ENCODE data around the gene CPAMD8. TPM values are rescaled to one million over a fixed set of nuclear protein-coding genes. Genes with fewer than 3 reads are reported as not detected.

CPAMD8 gene
- total RNA-seq, 5 donors from 2014 or later (not counting 1 experiment from before 2014, with no cell fraction given): 2.1 to 6.2 (median 2.9) TPM

- H3K36me3 Mint-ChIP-seq: peaks cover 20% of the 10 kb centered on the region
These were observed 44.3 kb upstream of the CPAMD8 start for GRCh38 chr19:17070912-17071311.

GRCh38 chr19:17070421-17070820, 43.8 kb upstream of the CPAMD8 start:
- Mint-ChIP-seq H3K4me1 (peaks cover 28 to 44% (median 42%) of the 10 kb centered on the region in 3 donors), H3K36me3 (peaks cover 20% of the 10 kb centered on the region), H3K4me3 (no peak overlapping the region), H3K27ac (no peak overlapping the region), H3K27me3 (no peaks in the 10 kb centered on the region), H3K9me3 (no peaks in the 10 kb centered on the region)
- ChIA-PET CTCF (interaction anchor here (0.6 kb wide), 3 partner anchors 234 to 1234 kb away, joined by 3 to 4 read pairs (median 4); no protein-coding TSS in a partner anchor), POLR2A (no interaction called here)
- Histone ChIP-seq H3K27ac (ENCODE audit: low read length) (no peak overlapping the region), H3K9me3 (no peaks in the 10 kb centered on the region), H3K4me1 (ENCODE audit: control insufficient read depth in 1 of 2, extremely low read depth in 1 of 2, insufficient read depth in 2 of 2, low read length in 2 of 2) (peaks cover 8 to 28% of the 10 kb centered on the region in 2 experiments), H3K4me3 (ENCODE audit: control insufficient read depth in 1 of 2, extremely low read depth in 1 of 2, low read length in 1 of 2) (no peak overlapping the region), H3K36me3 (ENCODE audit: control insufficient read depth in 2 of 2, extremely low read depth in 1 of 2, insufficient read depth in 1 of 2, low read length in 1 of 2) (peaks cover 7 to 19% of the 10 kb centered on the region in 2 donors), H3K27me3 (replicated peaks in 1 of 2; ENCODE audit: control insufficient read depth in 2 of 2, extremely low read depth in 1 of 2, insufficient read depth in 2 of 2, low read length in 1 of 2) (no peaks in the 10 kb centered on the region)
- no peak for DNase-seq
- 100% methylated on average over 12 of the region's 12 CpGs for WGBS (ENCODE audit: insufficient coverage)
- no peak for ATAC-seq (replicated peaks in 1 of 4)

More at GRCh38 chr19:17070912-17071311, 44.3 kb upstream of the CPAMD8 start:
- no peak for DNase-seq
- no peaks in the 10 kb centered on the region for H3K9me3 ChIP-seq
- ChIA-PET POLR2A (no interaction called here), CTCF (interaction anchor here in 1 of 2 donors (0.6 kb wide), 2 partner anchors 363 to 1234 kb away, joined by 4 read pairs; no protein-coding TSS in a partner anchor)
- peaks cover 7 to 19% of the 10 kb centered on the region in 2 donors for H3K36me3 ChIP-seq (ENCODE audit: control insufficient read depth in 2 of 2, extremely low read depth in 1 of 2, insufficient read depth in 1 of 2, low read length in 1 of 2)
- Mint-ChIP-seq H3K4me1 (peaks cover 28 to 41% (median 41%) of the 10 kb centered on the region in 3 donors), H3K27me3 (no peaks in the 10 kb centered on the region), H3K4me3 (no peak overlapping the region), H3K9me3 (no peaks in the 10 kb centered on the region), H3K27ac (no peak overlapping the region)
- H3K4me1 ChIP-seq (ENCODE audit: control insufficient read depth in 1 of 2, extremely low read depth in 1 of 2, insufficient read depth in 2 of 2, low read length in 2 of 2): peaks cover 8 to 24% of the 10 kb centered on the region in 2 experiments
- H3K4me3 ChIP-seq (ENCODE audit: control insufficient read depth in 1 of 2, extremely low read depth in 1 of 2, low read length in 1 of 2): no peak overlapping the region
- no peak overlapping the region for H3K27ac ChIP-seq (ENCODE audit: low read length)
- ATAC-seq (replicated peaks in 1 of 4): no peak
- WGBS (ENCODE audit: insufficient coverage): 95% methylated on average over 7 of the region's 7 CpGs
- no peaks in the 10 kb centered on the region for H3K27me3 ChIP-seq (replicated peaks in 1 of 2; ENCODE audit: control insufficient read depth in 2 of 2, extremely low read depth in 1 of 2, insufficient read depth in 2 of 2, low read length in 1 of 2)

GRCh38 chr19:17069193-17069592, 42.6 kb upstream of the CPAMD8 start:
- Mint-ChIP-seq H3K36me3 (peaks cover 26% of the 10 kb centered on the region), H3K4me3 (no peak overlapping the region), H3K9me3 (no peaks in the 10 kb centered on the region), H3K4me1 (peaks cover 33 to 49% (median 46%) of the 10 kb centered on the region in 3 donors), H3K27ac (no peak overlapping the region), H3K27me3 (no peaks in the 10 kb centered on the region)
- H3K27ac ChIP-seq (ENCODE audit: low read length): no peak overlapping the region
- CTCF ChIA-PET: interaction anchor here in 1 of 2 donors (0.6 kb wide), 1 partner anchor 91 kb away, joined by 3 read pairs; no protein-coding TSS in a partner anchor
- ATAC-seq (replicated peaks in 1 of 4): no peak
- H3K27me3 ChIP-seq (replicated peaks in 1 of 2; ENCODE audit: control insufficient read depth in 2 of 2, extremely low read depth in 1 of 2, insufficient read depth in 2 of 2, low read length in 1 of 2): no peaks in the 10 kb centered on the region
- H3K4me1 ChIP-seq (ENCODE audit: control insufficient read depth in 1 of 2, extremely low read depth in 1 of 2, insufficient read depth in 2 of 2, low read length in 2 of 2): peaks cover 5 to 26% of the 10 kb centered on the region in 2 experiments
- H3K36me3 ChIP-seq (ENCODE audit: control insufficient read depth in 2 of 2, extremely low read depth in 1 of 2, insufficient read depth in 1 of 2, low read length in 1 of 2): peaks cover 7 to 19% of the 10 kb centered on the region in 2 donors
- H3K4me3 ChIP-seq (ENCODE audit: control insufficient read depth in 1 of 2, extremely low read depth in 1 of 2, low read length in 1 of 2): no peak overlapping the region
- H3K9me3 ChIP-seq: no peaks in the 10 kb centered on the region
- DNase-seq: no peak
- POLR2A ChIA-PET: no interaction called here
- 94% methylated on average over 6 of the region's 9 CpGs for WGBS (ENCODE audit: insufficient coverage)

GRCh38 chr19:17063428-17063827, 36.8 kb upstream of the CPAMD8 start:
- peaks cover 38% of the 10 kb centered on the region for H3K36me3 Mint-ChIP-seq
- peaks cover 22 to 38% (median 30%) of the 10 kb centered on the region in 3 donors for H3K4me1 Mint-ChIP-seq
- DNase-seq (no peak), ATAC-seq (replicated peaks in 1 of 4) (no peak)
- H3K27me3 Mint-ChIP-seq: no peaks in the 10 kb centered on the region
- no peak overlapping the region for H3K27ac Mint-ChIP-seq
- peaks cover 5 to 20% of the 10 kb centered on the region in 2 donors for H3K36me3 ChIP-seq (ENCODE audit: control insufficient read depth in 2 of 2, extremely low read depth in 1 of 2, insufficient read depth in 1 of 2, low read length in 1 of 2)
- no CpG with 5 or more reads among the region's 2 CpGs for WGBS (ENCODE audit: insufficient coverage)
- ChIA-PET POLR2A (no interaction called here), CTCF (interaction anchor here (0.5 to 0.7 kb wide), 2 partner anchors 20 to 402 kb away, joined by 3 to 4 read pairs; no protein-coding TSS in a partner anchor)
- no peak overlapping the region for H3K27ac ChIP-seq (ENCODE audit: low read length)
- no peaks in the 10 kb centered on the region for H3K9me3 Mint-ChIP-seq
- no peak overlapping the region for H3K4me3 Mint-ChIP-seq
- H3K9me3 ChIP-seq: no peaks in the 10 kb centered on the region
- peaks cover 3 to 10% of the 10 kb centered on the region in 2 experiments for H3K4me1 ChIP-seq (ENCODE audit: control insufficient read depth in 1 of 2, extremely low read depth in 1 of 2, insufficient read depth in 2 of 2, low read length in 2 of 2)
- H3K27me3 ChIP-seq (replicated peaks in 1 of 2; ENCODE audit: control insufficient read depth in 2 of 2, extremely low read depth in 1 of 2, insufficient read depth in 2 of 2, low read length in 1 of 2): no peaks in the 10 kb centered on the region
- H3K4me3 ChIP-seq (ENCODE audit: control insufficient read depth in 1 of 2, extremely low read depth in 1 of 2, low read length in 1 of 2): no peak overlapping the region

- H3K9me3 Mint-ChIP-seq: no peaks in the 10 kb centered on the region
- ATAC-seq (replicated peaks in 1 of 4) (no peak), DNase-seq (no peak)
- H3K4me1 Mint-ChIP-seq: peaks cover 15 to 29% (median 21%) of the 10 kb centered on the region in 3 donors
- ChIA-PET POLR2A (no interaction called here), CTCF (no interaction called here)
- Histone ChIP-seq H3K4me3 (ENCODE audit: control insufficient read depth in 1 of 2, extremely low read depth in 1 of 2, low read length in 1 of 2) (no peak overlapping the region), H3K36me3 (ENCODE audit: control insufficient read depth in 2 of 2, extremely low read depth in 1 of 2, insufficient read depth in 1 of 2, low read length in 1 of 2) (peaks cover 9 to 30% of the 10 kb centered on the region in 2 donors), H3K9me3 (no peaks in the 10 kb centered on the region), H3K4me1 (ENCODE audit: control insufficient read depth in 1 of 2, extremely low read depth in 1 of 2, insufficient read depth in 2 of 2, low read length in 2 of 2) (peaks cover 3 to 10% of the 10 kb centered on the region in 2 experiments), H3K27ac (ENCODE audit: low read length) (no peak overlapping the region), H3K27me3 (replicated peaks in 1 of 2; ENCODE audit: control insufficient read depth in 2 of 2, extremely low read depth in 1 of 2, insufficient read depth in 2 of 2, low read length in 1 of 2) (no peaks in the 10 kb centered on the region)
- H3K4me3 Mint-ChIP-seq: no peak overlapping the region
- WGBS (ENCODE audit: insufficient coverage): 100% methylated on average over 1 of the region's 7 CpGs
- H3K27ac Mint-ChIP-seq: no peak overlapping the region
- peaks cover 37% of the 10 kb centered on the region for H3K36me3 Mint-ChIP-seq
- H3K27me3 Mint-ChIP-seq: no peaks in the 10 kb centered on the region
These were observed 35.1 kb upstream of the CPAMD8 start for GRCh38 chr19:17061691-17062090.

- H3K4me3 ChIP-seq (ENCODE audit: control insufficient read depth in 1 of 2, extremely low read depth in 1 of 2, low read length in 1 of 2): no peak overlapping the region
- Mint-ChIP-seq H3K4me1 (peaks cover 15 to 29% (median 21%) of the 10 kb centered on the region in 3 donors), H3K9me3 (no peaks in the 10 kb centered on the region), H3K4me3 (no peak overlapping the region), H3K27ac (no peak overlapping the region), H3K36me3 (peaks cover 37% of the 10 kb centered on the region), H3K27me3 (no peaks in the 10 kb centered on the region)
- no peaks in the 10 kb centered on the region for H3K9me3 ChIP-seq
- no CpG with 5 or more reads among the region's 3 CpGs for WGBS (ENCODE audit: insufficient coverage)
- POLR2A ChIA-PET: no interaction called here
- DNase-seq (no peak), ATAC-seq (replicated peaks in 1 of 4) (no peak)
- CTCF ChIA-PET: interaction anchor here in 1 of 2 donors (0.6 kb wide), 1 partner anchor 131 kb away, joined by 3 read pairs; no protein-coding TSS in a partner anchor
- H3K4me1 ChIP-seq (ENCODE audit: control insufficient read depth in 1 of 2, extremely low read depth in 1 of 2, insufficient read depth in 2 of 2, low read length in 2 of 2): peaks cover 3 to 10% of the 10 kb centered on the region in 2 experiments
- no peaks in the 10 kb centered on the region for H3K27me3 ChIP-seq (replicated peaks in 1 of 2; ENCODE audit: control insufficient read depth in 2 of 2, extremely low read depth in 1 of 2, insufficient read depth in 2 of 2, low read length in 1 of 2)
- H3K36me3 ChIP-seq (ENCODE audit: control insufficient read depth in 2 of 2, extremely low read depth in 1 of 2, insufficient read depth in 1 of 2, low read length in 1 of 2): peaks cover 9 to 26% of the 10 kb centered on the region in 2 donors
- no peak overlapping the region for H3K27ac ChIP-seq (ENCODE audit: low read length)
These were observed 34.6 kb upstream of the CPAMD8 start for GRCh38 chr19:17061205-17061604.
